A549 (cell line): ENCODE results near the gene SPATA16. TPM values are rescaled to one million over a fixed set of nuclear protein-coding genes. Genes with fewer than 3 reads are reported as not detected.

Experiments used
- ATAC-seq, 2 experiments: fragments of 200-7000 bp in 1 of 2; fragments of >200 bp in 1 of 2; cut with Nextera tagmentation in 1 of 2; cut with Tn5 transposase in 1 of 2; 3 replicates each; pipeline versions ENCODE4 v1.8.0 to v1.9.1; 2018 to 2020; ENCODE audit warnings: mild to moderate bottlenecking in 1 of 2, moderate library complexity in 1 of 2
- CTCF ChIA-PET: fragments of 300-600 bp; sonication (Branson Sonifier 250); formaldehyde crosslinking; extraction: SDS; loops from one replicate; lab custom pipeline; 2021; ENCODE audit warnings: antibody characterized with exemption, inconsistent platforms; lab: Yijun Ruan, JAX
- POLR2A ChIA-PET: fragments of 350-600 bp; formaldehyde crosslinking; extraction: SDS; loops from one replicate; lab custom pipeline; 2021; ENCODE audit warnings: antibody characterized with exemption, inconsistent platforms; lab: Yijun Ruan, JAX
- DNase-seq, 2 experiments: peaks; one replicate each; pipeline versions ENCODE4 v3.0.0 to v3.0.0-alpha.2; 2011 to 2016; ENCODE audit warnings: low read depth in 1 of 2, low spot score in 1 of 2
- FAIRE-seq: peaks from 2 replicates; lab custom pipeline; 2011; peaks lifted over from hg19 to GRCh38; lab: Jason Lieb, UNC
- H3K27ac ChIP-seq, 2 experiments: fragments of >200 bp; sonication (Bioruptor Twin); formaldehyde crosslinking; 3 replicates each; pipeline ENCODE4 v1.5.1; 2016 to 2017
- H3K4me1 ChIP-seq: fragments of >200 bp; sonication (Bioruptor Twin); formaldehyde crosslinking; 3 replicates; pipeline ENCODE4 v1.6.1; 2016
- H3K4me2 ChIP-seq: fragments of >200 bp; sonication (Bioruptor Twin); formaldehyde crosslinking; 3 replicates; pipeline ENCODE4 v1.6.1; 2016
- H3K4me3 ChIP-seq: fragments of >200 bp; sonication (Bioruptor Twin); formaldehyde crosslinking; 3 replicates; pipeline ENCODE4 v1.5.1; 2016
- H3K9me3 ChIP-seq: fragments of >200 bp; sonication (Bioruptor Twin); formaldehyde crosslinking; 3 replicates; pipeline ENCODE4 v1.6.1; 2016
- BHLHE40 ChIP-seq: IDR thresholded peaks from 2 replicates; pipeline ENCODE4 v1.6.1; 2012; ENCODE audit warnings: low read depth, low read length, inconsistent platforms
- CBX8 ChIP-seq: fragments of 200-600 bp; sonication (generic); IDR thresholded peaks from 2 replicates; pipeline ENCODE4 v1.6.1; 2016
- CHD4 ChIP-seq: fragments of 200-600 bp; sonication (generic); IDR thresholded peaks from 2 replicates; pipeline ENCODE4 v1.6.1; 2016; ENCODE audit warnings: antibody characterized with exemption, mild to moderate bottlenecking, borderline replicate concordance
- CTCF ChIP-seq: fragments of >200 bp; sonication (Bioruptor Twin); formaldehyde crosslinking; IDR thresholded peaks from 3 replicates; pipeline ENCODE4 v1.5.1; 2016
- EHMT2 ChIP-seq: fragments of 200-600 bp; sonication (generic); IDR thresholded peaks from 2 replicates; pipeline ENCODE4 v1.6.1; 2016; ENCODE audit warnings: antibody characterized with exemption, low read depth, mild to moderate bottlenecking, moderate library complexity
- EP300 ChIP-seq, 2 experiments: fragments of >200 bp; sonication (Bioruptor Twin); formaldehyde crosslinking; IDR thresholded peaks; 2 replicates in 1 of 2; 3 replicates in 1 of 2; pipeline ENCODE4 v1.6.1; 2016 to 2017
- FOSB ChIP-seq: fragments of 250-450 bp; sonication (Bioruptor Pico); IDR thresholded peaks from 2 replicates; pipeline ENCODE4 v1.5.0; 2020; ENCODE audit warnings: mild to moderate bottlenecking, moderate library complexity
- HOXA7 ChIP-seq: fragments of 250-450 bp; sonication (Bioruptor Pico); IDR thresholded peaks from 2 replicates; pipeline ENCODE4 v1.5.0; 2020; ENCODE audit warnings: mild to moderate bottlenecking, moderate library complexity
- HOXB13 ChIP-seq: fragments of 250-450 bp; sonication (Bioruptor Pico); IDR thresholded peaks from 2 replicates; pipeline ENCODE4 v1.5.0; 2020; ENCODE audit warnings: low read depth, mild to moderate bottlenecking, moderate library complexity
- KDM1A ChIP-seq: fragments of 200-600 bp; sonication (generic); IDR thresholded peaks from 2 replicates; pipeline ENCODE4 v1.6.1; 2016; ENCODE audit warnings: low read depth, mild to moderate bottlenecking
- MAFK ChIP-seq: fragments of 450-650 bp; IDR thresholded peaks from 2 replicates; pipeline ENCODE4 v1.6.1; 2014; ENCODE audit not compliant: partially characterized antibody
- NR3C1 ChIP-seq: fragments of >200 bp; sonication (Bioruptor Twin); formaldehyde crosslinking; IDR thresholded peaks from 3 replicates; pipeline ENCODE4 v1.6.1; 2017
- PHF8 ChIP-seq: fragments of 200-600 bp; sonication (generic); IDR thresholded peaks from 2 replicates; pipeline ENCODE4 v1.6.1; 2016; ENCODE audit warnings: low read depth, mild to moderate bottlenecking, antibody characterized with exemption, moderate library complexity, borderline replicate concordance
- POLR2A ChIP-seq: IDR thresholded peaks from 2 replicates; pipeline ENCODE4 v1.6.1; 2012; ENCODE audit warnings: mild to moderate bottlenecking, low read length
- RAD21 ChIP-seq, 2 experiments: fragments of >200 bp in 1 of 2; sonication (Bioruptor Twin) in 1 of 2; formaldehyde crosslinking in 1 of 2; IDR thresholded peaks in 1 of 2; conservative IDR thresholded peaks in 1 of 2; 2 replicates in 1 of 2; 3 replicates in 1 of 2; pipeline ENCODE4 v1.6.1; 2012 to 2018; ENCODE audit warnings: inconsistent platforms in 1 of 2
- RCOR1 ChIP-seq: fragments of 150-350 bp; IDR thresholded peaks from 2 replicates; pipeline ENCODE4 v1.6.1; 2014; ENCODE audit warnings: antibody characterized with exemption, low read length, low read depth
- TP53 ChIP-seq: fragments of 250-450 bp; sonication (Bioruptor Pico); IDR thresholded peaks from 2 replicates; pipeline ENCODE4 v1.5.0; 2021; ENCODE audit warnings: mild to moderate bottlenecking, moderate library complexity
- ZC3H11A ChIP-seq: fragments of 450-650 bp; IDR thresholded peaks from 2 replicates; pipeline ENCODE4 v1.6.1; 2014; ENCODE audit warnings: antibody characterized with exemption, mild to moderate bottlenecking
- ZFP36 ChIP-seq: fragments of 450-650 bp; IDR thresholded peaks from 2 replicates; pipeline ENCODE4 v1.6.1; 2014; ENCODE audit warnings: borderline replicate concordance; ENCODE audit not compliant: partially characterized antibody
- ZNF302 ChIP-seq: fragments of 250-450 bp; sonication (Bioruptor Pico); IDR thresholded peaks from 2 replicates; pipeline ENCODE4 v1.9.0; 2021; ENCODE audit warnings: inconsistent platforms, mild to moderate bottlenecking, moderate library complexity
- WGBS: methylation state at CpG from one replicate; pipeline ENCODE4 v1.1.6; 2017; ENCODE audit errors: missing lambda C conversion rate; 5-methylcytosine and 5-hydroxymethylcytosine counted together
- polyA plus RNA-seq, 4 experiments: library from polyadenylated mRNA; depleted of rRNA in 3 of 4; stranded (reverse); fragments of >200 nt; fragmentation: RNase III in 1 of 4; extraction: RNeasy Plus Mini Kit Qiagen cat#74134 plus additional on column Dnase treatment in 1 of 4; gene quantifications; 2 replicates in 3 of 4; 3 replicates in 1 of 4; pipeline ENCODE4 v1.2.3, GENCODE V29; 2011 to 2017
- TF ChIP-seq, protein P1 (sequence below): fragments of 450-650 bp; IDR thresholded peaks from 2 replicates; pipeline ENCODE4 v1.6.1; 2014; ENCODE audit warnings: antibody characterized with exemption

SPATA16 gene
- polyA plus RNA-seq, 2 of the 4 experiments (the other 2 are of a cell fraction), result not detected

GRCh38 chr3:172984914-172985313 lies 156.1 kb downstream of the SPATA16 start (continued):
- TF ChIP-seq MAFK, result no peak
- no peak for TF ChIP-seq RCOR1
- TF ChIP-seq CHD4, result no peak
- no peak for TF ChIP-seq ZNF302 (CRISPR knock-in tag)
- no peak for TF ChIP-seq ZC3H11A
- no peak for TF ChIP-seq POLR2A
- TF ChIP-seq HOXB13 (CRISPR knock-in tag), result no peak

- no peak for FAIRE-seq
- CTCF ChIA-PET, result no interaction called here
- peak in 1 of 2 experiments; percentile 70; a peak in 3 of 6 replicates for ATAC-seq
- Histone ChIP-seq H3K4me2 (no peak overlapping the region), H3K4me1 (no peaks in the 10 kb centered on the region), H3K4me3 (no peak overlapping the region), H3K27ac (no peak overlapping the region), H3K9me3 (no peaks in the 10 kb centered on the region)
- DNase-seq, result peak in 1 of 2 experiments; percentile 7
- WGBS, result 9% methylated on average over 3 of the region's 3 CpGs
- TF ChIP-seq CHD4 (no peak), FOSB (CRISPR knock-in tag) (no peak), ZC3H11A (no peak), CTCF (peak; percentile 29), EP300 (IDR thresholded peaks at IDR 0.05) (no peak), MAFK (no peak), BHLHE40 (no peak), RCOR1 (no peak), NR3C1 (no peak), HOXA7 (CRISPR knock-in tag) (no peak), RAD21 (conservative IDR thresholded peaks at IDR 0.05 in 1 of 2, IDR thresholded peaks at IDR 0.05 in 1 of 2) (peak; percentile 37 to 45; a peak in 3 of 5 replicates), PHF8 (no peak), KDM1A (no peak), ZFP36 (no peak), EHMT2 (no peak), TP53 (CRISPR knock-in tag) (no peak), CBX8 (no peak)
- POLR2A ChIA-PET, result no interaction called here
Measured at GRCh38 chr3:172982736-172983364, 158.2 kb downstream of the SPATA16 start.

GRCh38 chr3:172981407-172981983 lies 159.5 kb downstream of the SPATA16 start:
- Histone ChIP-seq H3K27ac (no peak overlapping the region), H3K4me2 (no peak overlapping the region), H3K4me3 (no peak overlapping the region), H3K4me1 (no peaks in the 10 kb centered on the region), H3K9me3 (no peaks in the 10 kb centered on the region)
- POLR2A ChIA-PET, result no interaction called here
- 12% methylated on average over 3 of the region's 3 CpGs for WGBS
- TF ChIP-seq FOSB (CRISPR knock-in tag) (no peak), MAFK (peak; percentile 73)
- TF ChIP-seq, protein P1, sequence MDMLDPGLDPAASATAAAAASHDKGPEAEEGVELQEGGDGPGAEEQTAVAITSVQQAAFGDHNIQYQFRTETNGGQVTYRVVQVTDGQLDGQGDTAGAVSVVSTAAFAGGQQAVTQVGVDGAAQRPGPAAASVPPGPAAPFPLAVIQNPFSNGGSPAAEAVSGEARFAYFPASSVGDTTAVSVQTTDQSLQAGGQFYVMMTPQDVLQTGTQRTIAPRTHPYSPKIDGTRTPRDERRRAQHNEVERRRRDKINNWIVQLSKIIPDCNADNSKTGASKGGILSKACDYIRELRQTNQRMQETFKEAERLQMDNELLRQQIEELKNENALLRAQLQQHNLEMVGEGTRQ, result no peak
- CTCF ChIA-PET, result interaction anchor here (1.0 kb wide), 1 partner anchor 331 kb away, joined by 3 read pairs; no protein-coding TSS in a partner anchor
- DNase-seq (no peak), FAIRE-seq (no peak), ATAC-seq (no peak)
